Neural cell (in vitro differentiated cells): ENCODE results near the gene PHKA2.

Experiments used
- EZH2 ChIP-seq: fragments of 200-600, 300-800 bp; shearing (Covaris generic), sonication (generic); IDR thresholded peaks from 2 replicates; pipeline ENCODE4 v1.6.1; 2014; ENCODE audit warnings: antibody characterized with exemption, low read length, borderline replicate concordance, mild to moderate bottlenecking; ENCODE audit not compliant: insufficient read depth, poor library complexity, severe bottlenecking
- POLR2AphosphoS5 ChIP-seq: IDR thresholded peaks from 2 replicates; pipeline ENCODE4 v1.6.1; 2012
- RAD21 ChIP-seq: fragments of 450-650 bp; conservative IDR thresholded peaks from 2 replicates; pipeline ENCODE4 v1.6.1; 2014; ENCODE audit warnings: antibody characterized with exemption, mild to moderate bottlenecking, moderate library complexity
- TAF1 ChIP-seq: IDR thresholded peaks from 2 replicates; pipeline ENCODE4 v1.6.1; 2012; ENCODE audit warnings: low read depth
- TF ChIP-seq, protein P1 (sequence below): fragments of 450-650 bp; IDR thresholded peaks from 2 replicates; pipeline ENCODE4 v1.5.1; 2014; ENCODE audit warnings: antibody characterized with exemption, mild to moderate bottlenecking, moderate library complexity; ENCODE audit not compliant: poor library complexity, severe bottlenecking
- TF ChIP-seq, protein P2 (sequence below): IDR thresholded peaks from 2 replicates; pipeline ENCODE4 v1.6.1; 2012; ENCODE audit warnings: borderline replicate concordance

DNA sequence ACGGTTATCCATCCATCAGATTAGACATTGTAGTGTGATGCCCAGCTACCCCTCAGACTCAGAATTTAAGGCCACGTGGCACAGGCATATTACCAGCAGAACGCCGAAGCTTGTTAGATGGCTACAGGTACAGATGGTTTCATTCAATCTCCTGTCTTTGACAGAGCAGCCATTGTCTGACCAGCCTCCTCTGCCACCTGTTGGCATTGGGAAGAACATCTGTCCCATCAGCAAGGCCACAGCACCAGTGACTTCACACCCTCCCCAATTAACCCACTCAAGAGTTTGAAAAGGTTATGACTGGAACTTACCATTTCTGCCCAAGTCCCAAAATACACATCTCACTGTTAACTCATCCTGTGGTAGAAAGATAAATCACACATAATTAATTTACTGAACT lies 22.0 kb upstream of the PHKA2 start:
- TF ChIP-seq, protein P1, sequence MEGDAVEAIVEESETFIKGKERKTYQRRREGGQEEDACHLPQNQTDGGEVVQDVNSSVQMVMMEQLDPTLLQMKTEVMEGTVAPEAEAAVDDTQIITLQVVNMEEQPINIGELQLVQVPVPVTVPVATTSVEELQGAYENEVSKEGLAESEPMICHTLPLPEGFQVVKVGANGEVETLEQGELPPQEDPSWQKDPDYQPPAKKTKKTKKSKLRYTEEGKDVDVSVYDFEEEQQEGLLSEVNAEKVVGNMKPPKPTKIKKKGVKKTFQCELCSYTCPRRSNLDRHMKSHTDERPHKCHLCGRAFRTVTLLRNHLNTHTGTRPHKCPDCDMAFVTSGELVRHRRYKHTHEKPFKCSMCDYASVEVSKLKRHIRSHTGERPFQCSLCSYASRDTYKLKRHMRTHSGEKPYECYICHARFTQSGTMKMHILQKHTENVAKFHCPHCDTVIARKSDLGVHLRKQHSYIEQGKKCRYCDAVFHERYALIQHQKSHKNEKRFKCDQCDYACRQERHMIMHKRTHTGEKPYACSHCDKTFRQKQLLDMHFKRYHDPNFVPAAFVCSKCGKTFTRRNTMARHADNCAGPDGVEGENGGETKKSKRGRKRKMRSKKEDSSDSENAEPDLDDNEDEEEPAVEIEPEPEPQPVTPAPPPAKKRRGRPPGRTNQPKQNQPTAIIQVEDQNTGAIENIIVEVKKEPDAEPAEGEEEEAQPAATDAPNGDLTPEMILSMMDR: no peak
- TF ChIP-seq POLR2AphosphoS5 (no peak), EZH2 (no peak), TAF1 (no peak), RAD21 (no peak)
- TF ChIP-seq, protein P2, sequence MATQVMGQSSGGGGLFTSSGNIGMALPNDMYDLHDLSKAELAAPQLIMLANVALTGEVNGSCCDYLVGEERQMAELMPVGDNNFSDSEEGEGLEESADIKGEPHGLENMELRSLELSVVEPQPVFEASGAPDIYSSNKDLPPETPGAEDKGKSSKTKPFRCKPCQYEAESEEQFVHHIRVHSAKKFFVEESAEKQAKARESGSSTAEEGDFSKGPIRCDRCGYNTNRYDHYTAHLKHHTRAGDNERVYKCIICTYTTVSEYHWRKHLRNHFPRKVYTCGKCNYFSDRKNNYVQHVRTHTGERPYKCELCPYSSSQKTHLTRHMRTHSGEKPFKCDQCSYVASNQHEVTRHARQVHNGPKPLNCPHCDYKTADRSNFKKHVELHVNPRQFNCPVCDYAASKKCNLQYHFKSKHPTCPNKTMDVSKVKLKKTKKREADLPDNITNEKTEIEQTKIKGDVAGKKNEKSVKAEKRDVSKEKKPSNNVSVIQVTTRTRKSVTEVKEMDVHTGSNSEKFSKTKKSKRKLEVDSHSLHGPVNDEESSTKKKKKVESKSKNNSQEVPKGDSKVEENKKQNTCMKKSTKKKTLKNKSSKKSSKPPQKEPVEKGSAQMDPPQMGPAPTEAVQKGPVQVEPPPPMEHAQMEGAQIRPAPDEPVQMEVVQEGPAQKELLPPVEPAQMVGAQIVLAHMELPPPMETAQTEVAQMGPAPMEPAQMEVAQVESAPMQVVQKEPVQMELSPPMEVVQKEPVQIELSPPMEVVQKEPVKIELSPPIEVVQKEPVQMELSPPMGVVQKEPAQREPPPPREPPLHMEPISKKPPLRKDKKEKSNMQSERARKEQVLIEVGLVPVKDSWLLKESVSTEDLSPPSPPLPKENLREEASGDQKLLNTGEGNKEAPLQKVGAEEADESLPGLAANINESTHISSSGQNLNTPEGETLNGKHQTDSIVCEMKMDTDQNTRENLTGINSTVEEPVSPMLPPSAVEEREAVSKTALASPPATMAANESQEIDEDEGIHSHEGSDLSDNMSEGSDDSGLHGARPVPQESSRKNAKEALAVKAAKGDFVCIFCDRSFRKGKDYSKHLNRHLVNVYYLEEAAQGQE: no peak
